COLO829 (cell line): ENCODE data around the gene LRRC4C.
"Not testable (repeated sequence)": the region's sequence is repeated elsewhere in the genome, so short reads cannot be mapped to it uniquely, and the experiment has no call there.

Experiments
- DNase-seq: peaks from one replicate; pipeline ENCODE4 v3.0.0; 2012; ENCODE audit warnings: low spot score

The LRRC4C gene

GRCh38 chr11:41019666-41020065 lies 439.8 kb downstream of the LRRC4C start:
- not testable (repeated sequence) for DNase-seq

DNA sequence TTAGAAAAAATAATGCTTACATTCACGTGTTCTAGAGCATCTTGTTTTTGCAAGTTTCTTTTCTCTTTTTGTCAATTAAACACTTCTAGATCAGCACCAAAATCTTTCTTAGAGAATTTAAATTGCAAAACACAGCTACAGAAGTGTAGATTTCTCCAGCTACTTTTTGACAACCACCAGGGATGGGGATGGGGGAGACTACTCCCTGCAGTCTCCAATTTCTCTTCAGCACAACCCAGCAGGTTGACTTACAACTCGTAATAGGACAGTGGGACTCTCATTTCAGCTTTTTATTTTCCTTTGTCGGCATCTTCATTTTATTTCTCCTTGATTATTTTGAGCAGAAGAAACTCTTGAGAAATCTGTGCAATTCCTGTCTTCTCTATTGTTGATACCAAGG lies 441.2 kb downstream of the LRRC4C start:
- DNase-seq: no peak

GRCh38 chr11:41010361-41011050 lies 448.9 kb downstream of the LRRC4C start:
- no peak for DNase-seq

GRCh38 chr11:41005986-41006385 lies 453.5 kb downstream of the LRRC4C start:
- DNase-seq: no peak

DNA sequence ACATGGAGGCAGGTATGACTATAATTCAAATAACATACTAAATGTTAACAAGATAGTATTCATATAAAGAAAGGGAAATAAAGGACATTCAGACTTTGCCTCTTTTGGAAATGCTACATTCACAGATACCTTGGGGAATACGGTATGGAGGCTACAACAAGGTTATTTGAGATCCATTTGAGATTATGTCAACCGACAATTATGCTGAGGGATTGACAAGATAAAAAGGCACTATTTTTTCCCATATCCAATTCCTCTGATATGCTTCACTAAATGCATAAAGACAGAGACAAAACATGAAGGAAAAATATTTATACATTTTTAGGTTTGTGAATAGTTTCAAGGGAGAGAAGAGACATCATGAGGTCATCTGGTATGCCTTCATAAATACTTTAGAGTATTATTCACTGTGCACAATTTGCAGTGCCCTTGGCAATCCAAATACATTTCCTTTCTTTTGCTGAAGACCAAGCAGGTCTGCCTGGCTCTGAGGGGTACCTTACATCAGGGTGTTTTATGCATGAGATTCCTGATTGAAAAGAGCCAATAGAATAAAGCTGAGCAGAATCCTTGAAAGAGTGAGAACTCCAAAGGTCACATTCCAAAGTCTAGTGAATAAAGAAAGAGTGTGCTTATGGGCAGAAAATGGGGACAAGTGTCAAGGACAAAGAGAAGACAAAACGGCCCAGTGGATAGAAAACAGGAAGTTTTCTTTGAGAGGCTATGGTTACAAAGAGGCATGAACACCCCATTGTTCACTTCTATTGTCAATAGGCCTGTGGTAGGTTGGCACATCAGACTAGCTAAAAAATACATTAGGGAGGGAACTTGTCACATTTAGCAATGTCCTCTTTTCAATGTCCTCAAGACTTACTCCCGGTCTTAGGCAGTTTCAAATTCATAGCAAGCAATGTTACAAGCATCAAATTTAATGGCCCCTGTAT lies 455.8 kb downstream of the LRRC4C start:
- DNase-seq: no peak

- no peak for DNase-seq
These were observed 460.5 kb downstream of the LRRC4C start for GRCh38 chr11:40998920-40999319.

DNA sequence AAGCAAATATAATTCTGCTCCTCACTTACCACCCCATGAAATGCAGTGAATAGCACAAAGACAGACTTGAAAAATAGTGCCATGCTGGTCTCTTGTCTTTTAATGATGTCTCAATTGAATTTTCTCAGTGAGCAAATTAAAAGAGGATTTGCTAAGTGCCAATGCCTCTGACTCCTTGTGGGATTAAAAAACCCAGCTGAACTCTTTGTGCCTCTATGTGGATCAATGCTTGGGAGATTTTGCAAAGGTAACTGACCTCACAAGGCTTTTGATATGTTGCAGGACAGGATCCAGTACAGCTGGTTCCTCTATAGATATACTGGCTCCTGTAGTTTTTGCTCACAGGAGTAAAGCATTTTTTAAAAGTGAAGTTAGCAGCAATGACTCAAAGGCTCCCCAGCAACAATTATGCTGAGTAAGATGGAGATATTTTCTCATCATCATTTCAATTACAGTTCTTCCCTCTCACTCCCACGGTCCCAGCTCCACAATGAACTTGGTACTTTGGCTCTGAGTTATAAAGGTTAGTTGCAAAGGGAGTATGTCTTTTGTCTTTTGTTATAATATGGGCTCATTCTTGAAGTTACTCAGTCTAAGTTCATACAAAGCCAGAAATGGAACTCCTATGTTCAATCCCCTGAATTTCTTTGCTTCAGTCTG lies 471.5 kb downstream of the LRRC4C start:
- DNase-seq: no peak

DNA sequence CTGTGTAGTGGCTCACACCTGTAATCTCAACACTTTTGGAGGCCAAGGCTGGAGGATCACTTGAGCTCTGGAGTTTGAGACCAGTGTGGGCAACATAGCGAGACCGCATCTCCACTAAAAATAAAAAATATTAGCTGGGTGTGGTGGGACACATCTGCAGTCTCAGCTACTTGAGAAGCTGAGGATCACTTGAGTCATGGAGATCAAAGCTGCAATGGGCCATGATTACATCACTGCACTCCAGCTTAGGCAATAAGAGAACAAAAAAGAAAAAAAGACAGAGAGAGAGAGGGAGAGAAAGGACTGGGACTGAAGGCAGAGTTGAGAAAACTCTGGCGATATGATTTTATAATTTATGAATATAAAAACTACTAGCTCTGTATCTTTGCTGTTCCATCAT lies 473.1 kb downstream of the LRRC4C start:
- no peak for DNase-seq

DNA sequence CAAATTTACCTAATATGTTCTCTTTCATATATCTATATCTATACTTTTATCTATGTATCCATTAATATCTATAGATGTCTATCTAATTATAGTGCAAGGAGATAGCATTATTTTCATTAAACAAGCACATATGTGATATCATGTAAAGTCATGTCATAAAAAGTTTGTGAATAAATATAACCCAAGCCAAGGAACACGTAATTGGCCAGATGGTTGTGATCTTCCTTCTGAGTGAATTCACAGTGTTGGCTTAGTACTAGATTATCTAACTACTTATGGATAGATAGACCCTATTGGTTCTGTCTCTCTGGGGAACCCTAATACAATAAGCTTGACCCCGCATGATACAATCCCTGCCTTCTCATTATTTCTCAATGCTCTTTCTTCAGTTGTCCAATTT lies 484.4 kb downstream of the LRRC4C start:
- no peak for DNase-seq

DNA sequence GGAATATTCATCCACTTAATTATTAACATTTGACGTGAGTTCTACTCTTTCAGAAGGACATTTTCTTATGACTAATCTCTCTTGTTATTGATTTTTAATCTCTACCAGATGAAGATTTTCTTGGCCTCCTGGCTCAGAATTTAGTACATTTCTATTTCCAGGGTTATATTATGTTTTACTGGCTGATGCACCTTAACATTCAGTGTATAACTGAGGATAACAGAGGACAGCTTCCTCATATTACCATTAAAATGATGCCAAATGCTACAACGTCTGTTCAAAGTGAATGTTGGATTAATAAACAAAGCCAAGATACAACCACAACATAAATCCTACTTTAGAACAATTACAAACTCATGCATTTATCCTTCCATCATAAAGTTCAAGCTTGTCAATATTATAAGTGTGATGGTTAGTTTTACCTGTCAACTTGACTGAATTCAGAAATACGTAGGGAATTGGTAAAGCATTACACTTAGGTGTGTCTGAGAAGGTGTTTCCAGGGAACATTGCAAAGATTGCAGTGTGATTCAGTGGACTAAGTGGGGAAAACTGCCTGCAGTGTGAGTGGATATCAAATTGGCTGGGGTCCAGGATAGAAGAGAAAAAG lies 485.2 kb downstream of the LRRC4C start:
- no peak for DNase-seq

GRCh38 chr11:40958707-40959106 lies 500.7 kb downstream of the LRRC4C start:
- DNase-seq: no peak

- no peak for DNase-seq
These were observed 507.0 kb downstream of the LRRC4C start for GRCh38 chr11:40952479-40952878.

GRCh38 chr11:40938002-40938401 lies 521.5 kb downstream of the LRRC4C start:
- DNase-seq: no peak

- DNase-seq: no peak
These were observed 534.5 kb downstream of the LRRC4C start for GRCh38 chr11:40924915-40925314.

- no peak for DNase-seq
These were observed 538.2 kb downstream of the LRRC4C start for GRCh38 chr11:40921246-40921645.

DNA sequence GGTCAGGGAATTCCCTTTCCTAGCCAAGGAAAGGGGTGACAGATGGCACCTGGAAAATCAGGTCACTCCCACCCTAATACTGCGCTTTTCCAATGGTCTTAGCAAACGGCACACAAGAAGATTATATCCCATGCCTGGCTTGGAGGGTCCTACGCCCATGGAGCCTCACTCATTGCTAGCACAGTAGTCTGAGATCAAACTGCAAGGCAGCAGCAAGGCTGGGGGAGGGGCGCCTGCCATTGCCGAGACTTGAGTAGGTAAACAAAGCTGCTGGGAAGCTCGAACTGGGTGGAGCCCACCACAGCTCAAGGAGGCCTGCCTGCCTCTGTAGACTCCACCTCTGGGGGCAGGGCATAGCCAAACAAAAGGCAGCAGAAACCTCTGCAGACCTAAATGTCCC lies 548.7 kb downstream of the LRRC4C start:
- not testable (repeated sequence) for DNase-seq

GRCh38 chr11:40894501-40894900 lies 565.0 kb downstream of the LRRC4C start:
- no peak for DNase-seq

DNA sequence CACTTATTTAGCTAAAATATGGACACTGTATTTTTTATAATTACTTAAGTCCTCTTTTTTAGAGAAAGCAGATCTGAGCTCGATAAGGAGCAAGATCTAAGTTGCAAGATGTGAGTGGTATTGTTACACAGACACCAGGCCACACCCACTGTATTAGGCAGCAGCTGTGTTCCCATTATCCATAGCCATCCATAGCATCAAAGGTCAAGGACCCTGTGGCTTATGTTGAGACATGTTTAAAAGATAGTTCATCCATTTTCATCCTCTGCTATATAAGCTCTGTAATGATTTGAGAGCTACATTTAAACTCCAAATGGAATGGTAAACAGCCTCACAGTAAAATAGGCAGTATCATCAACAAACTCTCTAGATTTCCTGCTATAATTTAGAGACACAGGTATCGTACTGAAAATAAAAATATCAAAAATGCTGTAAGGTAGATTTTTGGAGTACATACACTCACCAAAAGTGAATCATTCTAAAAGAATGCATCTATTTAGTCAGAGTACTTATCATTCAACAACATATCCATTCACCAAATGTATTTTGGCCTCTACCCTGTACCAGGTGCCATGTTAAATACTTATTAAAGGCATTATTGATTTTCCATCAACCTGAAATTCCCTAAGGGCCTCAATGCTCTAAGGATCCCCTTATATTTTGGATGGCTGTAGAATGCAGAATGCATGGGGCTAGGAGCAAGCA lies 574.0 kb downstream of the LRRC4C start:
- DNase-seq: no peak

GRCh38 chr11:40882301-40882700 lies 577.2 kb downstream of the LRRC4C start:
- DNase-seq: no peak

GRCh38 chr11:40879911-40880310 lies 579.5 kb downstream of the LRRC4C start:
- DNase-seq: no peak

GRCh38 chr11:40877981-40878380 lies 581.5 kb downstream of the LRRC4C start:
- no peak for DNase-seq

DNA sequence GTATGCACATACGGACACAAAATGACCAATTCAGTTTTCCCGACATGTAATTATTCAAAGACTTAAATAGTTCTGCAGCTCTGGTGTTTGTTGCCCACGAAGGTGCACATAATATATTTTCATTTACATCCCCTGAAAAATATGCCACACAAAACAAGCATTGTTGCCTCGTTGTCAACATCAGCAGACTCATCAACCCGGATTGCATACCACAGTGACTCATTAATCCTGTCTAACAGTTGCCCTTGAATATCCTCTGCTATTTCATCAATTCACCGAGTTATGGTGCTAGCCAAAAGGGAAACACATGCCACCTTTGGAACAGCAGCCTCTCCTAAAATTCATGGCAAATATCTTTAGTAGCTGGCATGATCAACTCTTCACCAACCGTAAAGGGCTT lies 582.2 kb downstream of the LRRC4C start:
- DNase-seq: peak; percentile 35
